Measurements from ENCODE around the gene TNFAIP6.

TNFAIP6 gene

DNA sequence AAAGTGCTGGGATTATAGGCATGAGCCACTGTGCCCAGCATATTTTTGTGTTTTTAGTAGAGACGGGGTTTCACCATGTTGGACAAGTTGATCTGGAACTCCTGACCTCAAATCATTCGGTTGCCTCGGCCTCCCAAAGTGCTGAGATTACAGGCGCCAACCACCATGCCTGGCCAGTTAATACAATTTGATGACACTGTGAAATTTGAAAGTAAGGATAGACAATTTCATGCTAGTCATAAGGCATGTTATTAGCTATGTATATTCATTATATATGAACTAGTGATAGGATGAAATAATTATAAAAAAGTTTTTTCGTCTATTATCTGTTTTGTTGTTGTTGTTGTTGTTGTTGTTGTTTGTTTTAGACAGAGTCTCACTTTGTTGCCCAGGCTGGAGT lies 43.8 kb downstream of the TNFAIP6 start:
- no peaks in the 10 kb centered on the region for H3K4me1 ChIP-seq
- TF ChIP-seq, protein P1, sequence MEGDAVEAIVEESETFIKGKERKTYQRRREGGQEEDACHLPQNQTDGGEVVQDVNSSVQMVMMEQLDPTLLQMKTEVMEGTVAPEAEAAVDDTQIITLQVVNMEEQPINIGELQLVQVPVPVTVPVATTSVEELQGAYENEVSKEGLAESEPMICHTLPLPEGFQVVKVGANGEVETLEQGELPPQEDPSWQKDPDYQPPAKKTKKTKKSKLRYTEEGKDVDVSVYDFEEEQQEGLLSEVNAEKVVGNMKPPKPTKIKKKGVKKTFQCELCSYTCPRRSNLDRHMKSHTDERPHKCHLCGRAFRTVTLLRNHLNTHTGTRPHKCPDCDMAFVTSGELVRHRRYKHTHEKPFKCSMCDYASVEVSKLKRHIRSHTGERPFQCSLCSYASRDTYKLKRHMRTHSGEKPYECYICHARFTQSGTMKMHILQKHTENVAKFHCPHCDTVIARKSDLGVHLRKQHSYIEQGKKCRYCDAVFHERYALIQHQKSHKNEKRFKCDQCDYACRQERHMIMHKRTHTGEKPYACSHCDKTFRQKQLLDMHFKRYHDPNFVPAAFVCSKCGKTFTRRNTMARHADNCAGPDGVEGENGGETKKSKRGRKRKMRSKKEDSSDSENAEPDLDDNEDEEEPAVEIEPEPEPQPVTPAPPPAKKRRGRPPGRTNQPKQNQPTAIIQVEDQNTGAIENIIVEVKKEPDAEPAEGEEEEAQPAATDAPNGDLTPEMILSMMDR (IDR thresholded peaks at IDR 0.05) = no peak
- no peak overlapping the region for H3K4me3 ChIP-seq
- H3K9me3 ChIP-seq = no peaks in the 10 kb centered on the region
- no peaks in the 10 kb centered on the region for H3K27me3 ChIP-seq
- DNase-seq = no peak
- intact Hi-C loops (cut with DNase I; ENCODE audit: low total_unique reads) = no loop called here
- no peaks in the 10 kb centered on the region for H3K36me3 ChIP-seq
- no peak overlapping the region for H3K27ac ChIP-seq

- TF ChIP-seq, protein P1 (IDR thresholded peaks at IDR 0.05) = no peak
- Histone ChIP-seq H3K36me3 (no peaks in the 10 kb centered on the region), H3K27ac (no peak overlapping the region), H3K9me3 (no peaks in the 10 kb centered on the region), H3K27me3 (no peaks in the 10 kb centered on the region), H3K4me3 (no peak overlapping the region), H3K4me1 (no peaks in the 10 kb centered on the region)
- no peak for DNase-seq
- intact Hi-C loops (cut with DNase I; ENCODE audit: low total_unique reads) = no loop called here
Measured at GRCh38 chr2:151403914-151404313, 46.5 kb downstream of the TNFAIP6 start.

- DNase-seq = no peak
- Histone ChIP-seq H3K36me3 (no peaks in the 10 kb centered on the region), H3K27ac (no peak overlapping the region), H3K4me3 (no peak overlapping the region), H3K27me3 (no peaks in the 10 kb centered on the region), H3K4me1 (no peaks in the 10 kb centered on the region), H3K9me3 (no peaks in the 10 kb centered on the region)
- TF ChIP-seq, protein P1 (IDR thresholded peaks at IDR 0.05) = no peak
- intact Hi-C loops (cut with DNase I; ENCODE audit: low total_unique reads) = no loop called here
Measured at GRCh38 chr2:151405376-151405775, 48.0 kb downstream of the TNFAIP6 start.

DNA sequence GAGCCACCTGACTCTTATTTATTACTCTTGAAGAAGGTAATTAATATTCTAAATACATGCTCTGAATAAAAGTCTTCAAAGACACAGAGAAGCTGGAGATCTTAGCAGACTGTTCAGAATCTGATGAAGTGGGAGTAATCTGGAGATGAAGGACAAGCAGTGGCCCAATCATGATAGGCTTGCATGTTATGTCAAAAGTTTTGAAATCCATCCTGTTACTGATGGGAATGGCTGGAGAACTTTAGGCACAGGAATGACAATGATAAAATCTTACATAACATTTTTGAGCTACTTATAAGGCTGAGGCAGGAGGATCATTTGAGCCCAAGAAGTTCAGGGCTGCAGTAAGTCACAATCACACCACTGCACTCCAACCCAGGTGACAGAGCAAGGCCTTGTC lies 49.9 kb downstream of the TNFAIP6 start:
- no peak overlapping the region for H3K27ac ChIP-seq
- no peaks in the 10 kb centered on the region for H3K27me3 ChIP-seq
- H3K36me3 ChIP-seq = no peaks in the 10 kb centered on the region
- DNase-seq = no peak
- intact Hi-C loops (cut with DNase I; ENCODE audit: low total_unique reads) = no loop called here
- TF ChIP-seq, protein P1 (IDR thresholded peaks at IDR 0.05) = no peak
- H3K4me1 ChIP-seq = peaks cover 0 to 15% (median 4%) of the 10 kb centered on the region in 4 donors
- no peak overlapping the region for H3K4me3 ChIP-seq
- H3K9me3 ChIP-seq = no peaks in the 10 kb centered on the region

GRCh38 chr2:151408788-151409600 lies 51.6 kb downstream of the TNFAIP6 start:
- TF ChIP-seq, protein P1 (IDR thresholded peaks at IDR 0.05) = no peak
- Histone ChIP-seq H3K27me3 (no peaks in the 10 kb centered on the region), H3K27ac (peak overlapping the region; percentile 87 to 97), H3K36me3 (peaks cover 3 to 12% (median 8%) of the 10 kb centered on the region in 3 donors), H3K4me1 (peaks cover 0 to 20% (median 4%) of the 10 kb centered on the region in 4 donors), H3K9me3 (no peaks in the 10 kb centered on the region), H3K4me3 (peak overlapping the region; percentile 88 to 95)
- intact Hi-C loops (cut with DNase I; ENCODE audit: low total_unique reads) = no loop called here
- DNase-seq = no peak

All from tibial artery (tissue), 4 donors.